GM18511 (cell line): ENCODE data around the gene MMS19.
A peak's percentile ranks its signal among the peaks of the same experiment; 100 is the strongest.
"Not testable (repeated sequence)": the region's sequence is repeated elsewhere in the genome, so short reads cannot be mapped to it uniquely, and the experiment has no call there.

Experiments
- ATAC-seq: cut with Tn5 transposase; IDR thresholded peaks from one replicate; pipeline ENCODE4 v1.9.1; 2021; ENCODE audit warnings: mild to moderate bottlenecking, moderate library complexity; ENCODE audit not compliant: unreplicated experiment

MMS19 gene

DNA sequence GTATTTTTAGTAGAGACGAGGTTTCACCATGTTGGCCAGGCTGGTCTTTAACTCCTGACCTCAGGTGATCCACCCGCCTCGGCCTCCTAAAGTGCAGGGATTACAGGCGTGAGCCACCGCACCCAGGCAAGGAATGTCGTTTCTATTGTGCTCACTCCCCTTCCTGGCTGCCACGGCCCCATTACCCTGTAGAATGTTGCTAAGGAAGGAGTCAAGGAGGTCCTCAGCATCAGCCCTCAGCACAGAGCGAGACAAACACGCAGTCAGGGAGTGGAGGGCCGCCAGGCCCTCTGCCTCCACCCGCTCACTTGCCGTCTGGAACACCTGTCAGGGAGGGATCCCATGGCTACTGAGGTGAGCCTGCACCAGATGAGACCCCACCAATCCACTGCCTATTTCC, 29.4 kb downstream of the MMS19 start:
- ATAC-seq: not testable (repeated sequence)

- peak; percentile 92 for ATAC-seq
Observed at GRCh38 chr10:97468162-97468561, 30.1 kb downstream of the MMS19 start.

- ATAC-seq: no peak
Observed at GRCh38 chr10:97466755-97467154, 31.5 kb downstream of the MMS19 start.

DNA sequence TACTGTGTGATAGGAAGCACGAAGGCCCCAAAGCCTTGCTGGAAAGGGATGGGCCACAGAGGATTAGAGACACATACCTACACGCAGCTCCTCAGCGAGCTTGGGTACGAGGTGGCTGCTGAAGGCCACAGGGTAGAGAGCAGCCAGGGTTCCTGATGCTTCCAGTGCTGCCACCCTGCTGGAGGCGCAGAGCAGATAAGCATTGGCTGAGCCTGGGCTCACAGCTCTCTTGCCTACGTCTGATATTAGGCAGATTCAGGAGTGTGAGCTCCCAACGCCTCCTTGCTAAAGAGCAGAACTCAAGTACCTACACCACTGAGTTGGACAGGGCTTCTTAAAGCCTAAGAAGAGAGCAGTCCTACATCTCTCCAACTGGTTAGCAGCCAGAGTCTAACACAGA, 32.2 kb downstream of the MMS19 start:
- ATAC-seq: no peak

GRCh38 chr10:97464226-97464625, 34.0 kb downstream of the MMS19 start:
- ATAC-seq: no peak

GRCh38 chr10:97463363-97464132, 34.7 kb downstream of the MMS19 start:
- ATAC-seq: no peak

GRCh38 chr10:97462309-97462708, 35.9 kb downstream of the MMS19 start:
- no peak for ATAC-seq

GRCh38 chr10:97459933-97460332, 38.3 kb downstream of the MMS19 start:
- no peak for ATAC-seq

- ATAC-seq: no peak
Observed at GRCh38 chr10:97459111-97459510, 39.1 kb downstream of the MMS19 start.

- ATAC-seq: no peak
Observed at GRCh38 chr10:97456686-97457065, 41.5 kb downstream of the MMS19 start.

DNA sequence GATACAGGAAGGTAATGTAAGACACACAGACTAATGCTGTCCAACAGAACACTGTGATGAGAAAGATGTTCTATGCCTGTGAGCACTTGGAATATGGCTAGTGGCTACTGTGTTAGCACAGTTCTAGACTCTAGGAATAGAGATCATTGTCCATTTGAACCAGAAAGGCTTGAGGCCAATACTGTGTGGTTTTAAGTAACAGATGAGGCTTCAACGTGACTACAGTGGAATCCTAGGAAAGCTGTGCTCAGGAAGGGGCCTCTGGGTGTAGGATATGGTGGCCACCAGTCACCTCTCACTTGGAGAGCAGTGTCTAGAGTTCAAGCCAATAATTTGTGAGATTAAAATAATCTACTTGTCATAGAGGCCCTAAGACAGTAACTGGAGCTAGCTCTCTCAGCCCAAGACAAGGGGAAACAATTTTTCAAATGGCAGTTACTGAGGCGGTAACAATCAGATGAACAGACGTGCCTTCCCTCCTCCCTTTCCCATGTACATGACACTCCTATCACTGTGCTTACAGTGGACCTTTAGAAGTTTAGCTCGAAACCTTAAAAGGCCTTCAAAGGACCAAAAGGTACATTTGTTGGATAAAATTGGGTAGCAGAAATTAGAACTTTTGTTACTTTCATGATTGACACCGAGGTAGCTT, 42.1 kb downstream of the MMS19 start:
- ATAC-seq: no peak

- no peak for ATAC-seq
Observed at GRCh38 chr10:97454330-97455036, 43.7 kb downstream of the MMS19 start.

DNA sequence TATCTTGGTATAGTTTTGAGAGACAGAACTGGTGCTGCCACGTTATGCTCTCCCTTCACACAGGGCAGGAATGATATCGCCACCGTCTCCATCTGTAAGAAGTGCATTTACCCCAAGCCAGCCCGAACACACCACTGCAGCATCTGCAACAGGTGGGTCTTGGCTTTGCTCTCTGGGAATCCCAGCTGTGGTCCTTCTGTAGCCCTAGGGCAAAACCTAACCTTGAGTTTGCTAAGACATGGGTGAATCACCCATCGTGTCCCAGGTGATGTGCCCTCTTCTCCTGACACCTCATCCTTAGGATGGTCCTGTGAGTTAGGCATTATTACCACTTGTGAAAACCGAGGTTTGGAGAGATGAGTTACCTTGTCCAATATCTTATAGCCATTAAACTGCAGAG, 45.9 kb downstream of the MMS19 start:
- ATAC-seq: no peak

- no peak for ATAC-seq
Observed at GRCh38 chr10:97451605-97452004, 46.6 kb downstream of the MMS19 start.

DNA sequence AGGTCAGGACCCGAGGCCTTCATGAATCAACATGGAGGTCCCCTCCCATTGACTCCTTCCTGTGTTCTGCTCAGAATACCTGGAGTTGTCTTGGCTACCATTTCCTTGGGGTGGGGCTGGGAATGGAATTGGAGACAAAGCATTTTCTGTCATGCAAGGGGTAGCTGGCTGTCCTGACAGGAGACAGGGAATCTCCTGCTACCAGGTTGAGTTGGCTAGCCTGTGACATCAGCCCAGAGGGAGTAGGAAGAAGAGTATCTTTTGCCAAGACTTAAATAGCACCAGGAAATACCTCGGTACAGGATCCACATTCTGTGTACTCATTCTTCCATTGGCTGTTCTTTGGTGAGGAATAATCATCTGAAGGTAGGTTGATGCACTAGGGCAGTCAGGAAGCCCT, 47.4 kb downstream of the MMS19 start:
- no peak for ATAC-seq

GRCh38 chr10:97445722-97446639, 52.2 kb downstream of the MMS19 start, which contains the start of the genes EXOSC1 and ZDHHC16:
Gene EXOSC1 (minus strand): TSS chr10:97446006. CDS start chr10:97445985, 21 bp downstream.
Gene ZDHHC16 (plus strand): TSS chr10:97446175. CDS start chr10:97451676, 5,501 bp downstream.
- ATAC-seq: peak; percentile 96

- no peak for ATAC-seq
Observed at GRCh38 chr10:97445357-97445721, 52.9 kb downstream of the MMS19 start.

DNA sequence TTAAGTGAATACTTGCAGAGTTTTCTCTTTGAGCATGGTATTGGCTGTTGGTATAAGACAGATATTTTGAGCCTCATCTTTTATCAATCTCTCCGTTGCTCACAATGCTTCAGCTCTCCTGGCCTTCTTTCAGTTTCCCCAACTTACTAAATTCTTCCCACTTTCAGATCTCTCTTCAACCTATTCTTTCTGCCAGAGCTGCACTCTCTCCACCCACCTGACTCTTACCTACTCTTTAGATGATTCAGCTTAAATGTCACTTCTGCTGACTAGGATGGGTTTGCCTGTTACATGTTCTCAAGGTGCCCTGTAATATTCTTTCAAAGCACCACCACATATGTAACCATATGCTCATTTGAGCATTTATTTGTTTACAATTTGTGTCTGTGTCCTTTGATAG, 54.0 kb downstream of the MMS19 start:
- ATAC-seq: no peak

- ATAC-seq: no peak
Observed at GRCh38 chr10:97442277-97442676, 55.9 kb downstream of the MMS19 start.

DNA sequence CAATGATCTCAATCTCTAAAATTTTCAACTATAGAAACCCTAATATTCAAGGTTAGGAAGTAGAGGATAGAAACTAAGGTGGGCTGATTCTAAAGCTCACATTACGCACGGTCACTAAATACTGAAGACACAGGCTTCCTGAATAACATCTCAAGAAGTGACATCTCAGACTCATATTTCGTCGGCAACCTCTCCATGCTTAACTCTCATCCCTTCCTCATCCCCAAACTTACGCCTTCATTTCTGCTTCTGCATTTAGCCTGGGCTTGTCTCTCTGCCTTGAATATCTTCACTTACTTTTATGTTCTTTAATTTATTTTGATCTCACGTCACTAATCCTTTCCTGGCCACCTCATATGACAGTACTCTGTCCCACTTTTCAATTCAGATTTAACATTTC, 63.0 kb downstream of the MMS19 start:
- ATAC-seq: no peak

- no peak for ATAC-seq
Observed at GRCh38 chr10:97434557-97434956, 63.7 kb downstream of the MMS19 start.
